Vagina (tissue), 2 donors: ENCODE measurements around the gene NFAM1. TPM values are rescaled to one million over a fixed set of nuclear protein-coding genes. Genes with fewer than 3 reads are reported as not detected.

Experiments
- DNase-seq, 2 donors: peaks; one replicate each; pipeline ENCODE4 v3.0.0-alpha.2; 2017; ENCODE audit errors: extremely low spot score in 2 of 2
- H3K27ac ChIP-seq: fragments of 200-600 bp; sonication (generic); one replicate; pipeline ENCODE4 v1.5.1; 2019
- H3K27me3 ChIP-seq: fragments of 200-600 bp; sonication (generic); one replicate; pipeline ENCODE4 v1.5.1; 2019
- H3K36me3 ChIP-seq, 2 donors: fragments of 200-600 bp; sonication (generic); one replicate each; pipeline ENCODE4 v1.5.1; 2017 to 2019
- H3K4me1 ChIP-seq: fragments of 200-600 bp; sonication (generic); one replicate; pipeline ENCODE4 v1.5.1; 2019
- H3K4me3 ChIP-seq, 2 donors: fragments of 200-600 bp; sonication (generic); 1 replicate in 1 of 2; 2 replicates in 1 of 2; pipeline ENCODE4 v1.5.1; 2016 to 2019
- H3K9me3 ChIP-seq: fragments of 200-600 bp; sonication (generic); one replicate; pipeline ENCODE4 v1.5.1; 2019
- CTCF ChIP-seq, 3 experiments: fragments of 450-650 bp in 2 of 3; fragments of 200-600 bp in 1 of 3; sonication (generic) in 1 of 3; IDR thresholded peaks; one replicate each; pipeline ENCODE4 v1.5.1; 2017 to 2019; ENCODE audit warnings: antibody characterized with exemption in 3 of 3, mild to moderate bottlenecking in 2 of 3, moderate library complexity in 2 of 3
- POLR2A ChIP-seq, 2 donors: fragments of 450-650 bp; IDR thresholded peaks; one replicate each; pipeline ENCODE4 v1.6.1; 2017; ENCODE audit warnings: antibody characterized with exemption in 2 of 2, mild to moderate bottlenecking in 2 of 2, moderate library complexity in 2 of 2
- POLR2AphosphoS5 ChIP-seq, 2 donors: sonication (generic); formaldehyde crosslinking; IDR thresholded peaks; one replicate each; pipeline ENCODE4 v1.9.0; 2017; ENCODE audit warnings: antibody characterized with exemption in 2 of 2, mild to moderate bottlenecking in 2 of 2, low read depth in 1 of 2; ENCODE audit not compliant: insufficient read depth in 1 of 2
- intact Hi-C: fragments of 100-400 bp; cut with DNase I; formaldehyde crosslinking; loops from one replicate; pipeline ENCODE4 v1.15.1; 2023
- total RNA-seq: library from RNA; depleted of rRNA; stranded (reverse); fragments of >200 nt; gene quantifications from one replicate; pipeline ENCODE4 v1.2.3, GENCODE V29; 2016

Gene NFAM1
- total RNA-seq, 1 donor from 2014 or later = 1.7 TPM

- TF ChIP-seq POLR2AphosphoS5 (IDR thresholded peaks at IDR 0.05; ENCODE audit: insufficient read depth in 1 of 2, low read depth in 1 of 2) = peak in 1 of 2 donors; percentile 48
- TF ChIP-seq POLR2A (IDR thresholded peaks at IDR 0.05) = no peak
- peaks cover 48% of the 10 kb centered on the region for H3K4me1 ChIP-seq
- peak overlapping the region; percentile 65 to 83 for H3K4me3 ChIP-seq
- H3K9me3 ChIP-seq = no peaks in the 10 kb centered on the region
- H3K36me3 ChIP-seq = no peaks in the 10 kb centered on the region
- no peaks in the 10 kb centered on the region for H3K27me3 ChIP-seq
- peak overlapping the region; percentile 74 for H3K27ac ChIP-seq
- DNase-seq = peak in 1 of 2 donors; percentile 97
- intact Hi-C loops = loop anchor here (5.0 to 10.0 kb wide), 2 partner anchors 63 to 95 kb away; partner anchors contain the start of genes NFAM1 and TCF20
These were observed 62.8 kb downstream of the NFAM1 start for GRCh38 chr22:42369250-42370041.

GRCh38 chr22:42368379-42369249, 63.6 kb downstream of the NFAM1 start:
- TF ChIP-seq CTCF (IDR thresholded peaks at IDR 0.05) (no peak), POLR2AphosphoS5 (IDR thresholded peaks at IDR 0.05; ENCODE audit: insufficient read depth in 1 of 2, low read depth in 1 of 2) (peak in 1 of 2 donors; percentile 78), POLR2A (IDR thresholded peaks at IDR 0.05) (peak in 1 of 2 donors; percentile 42)
- Histone ChIP-seq H3K4me1 (peaks cover 47% of the 10 kb centered on the region), H3K27ac (peak overlapping the region; percentile 74), H3K27me3 (no peaks in the 10 kb centered on the region), H3K9me3 (no peaks in the 10 kb centered on the region), H3K36me3 (no peaks in the 10 kb centered on the region), H3K4me3 (peak overlapping the region; percentile 65 to 83)
- intact Hi-C loops = loop anchor here (10.0 kb wide), 1 partner anchor 94 kb away; the partner anchor contains the start of gene TCF20
- no peak for DNase-seq

GRCh38 chr22:42367980-42368378, 64.2 kb downstream of the NFAM1 start:
- H3K4me1 ChIP-seq = peaks cover 47% of the 10 kb centered on the region
- H3K27ac ChIP-seq = peak overlapping the region; percentile 74
- no peak for DNase-seq
- no peaks in the 10 kb centered on the region for H3K27me3 ChIP-seq
- H3K9me3 ChIP-seq = no peaks in the 10 kb centered on the region
- H3K4me3 ChIP-seq = peak overlapping the region; percentile 65 to 83
- TF ChIP-seq CTCF (IDR thresholded peaks at IDR 0.05) (no peak), POLR2AphosphoS5 (IDR thresholded peaks at IDR 0.05; ENCODE audit: insufficient read depth in 1 of 2, low read depth in 1 of 2) (no peak), POLR2A (IDR thresholded peaks at IDR 0.05) (no peak)
- intact Hi-C loops = loop anchor here (10.0 kb wide), 1 partner anchor 93 kb away; the partner anchor contains the start of gene TCF20
- H3K36me3 ChIP-seq = no peaks in the 10 kb centered on the region

- Histone ChIP-seq H3K4me3 (peak overlapping the region in 1 of 2 donors; percentile 65), H3K4me1 (peaks cover 47% of the 10 kb centered on the region)
- DNase-seq = no peak
These were observed 65.2 kb downstream of the NFAM1 start for GRCh38 chr22:42366806-42367581.

More at GRCh38 chr22:42366806-42367581, 65.2 kb downstream of the NFAM1 start:
- TF ChIP-seq POLR2A (IDR thresholded peaks at IDR 0.05) = no peak
- TF ChIP-seq CTCF (IDR thresholded peaks at IDR 0.05) = no peak
- TF ChIP-seq POLR2AphosphoS5 (IDR thresholded peaks at IDR 0.05; ENCODE audit: insufficient read depth in 1 of 2, low read depth in 1 of 2) = no peak
- Histone ChIP-seq H3K36me3 (no peaks in the 10 kb centered on the region), H3K27me3 (no peaks in the 10 kb centered on the region), H3K9me3 (no peaks in the 10 kb centered on the region), H3K27ac (peak overlapping the region; percentile 74)
- intact Hi-C loops = loop anchor here (10.0 kb wide), 1 partner anchor 92 kb away; the partner anchor contains the start of gene TCF20
